HG02973 (cell line): Measurements from ENCODE around the gene INO80D.
"Not testable (repeated sequence)": the region's sequence is repeated elsewhere in the genome, so short reads cannot be mapped to it uniquely, and the experiment has no call there.

Experiments used
- ATAC-seq: cut with Tn5 transposase; IDR thresholded peaks from one replicate; pipeline ENCODE4 v1.9.1; 2021; ENCODE audit warnings: moderate library complexity; ENCODE audit not compliant: unreplicated experiment

The INO80D gene

GRCh38 chr2:205986334-205986733, 99.6 kb downstream of the INO80D start:
- not testable (repeated sequence) for ATAC-seq

- no peak for ATAC-seq
Observed at GRCh38 chr2:205984381-205984780, 101.6 kb downstream of the INO80D start.

- no peak for ATAC-seq
Observed at GRCh38 chr2:205982776-205983327, 103.1 kb downstream of the INO80D start.

- not testable (repeated sequence) for ATAC-seq
Observed at GRCh38 chr2:205978728-205979127, 107.2 kb downstream of the INO80D start.

GRCh38 chr2:205977699-205978098, 108.3 kb downstream of the INO80D start:
- not testable (repeated sequence) for ATAC-seq

GRCh38 chr2:205976934-205977659, 108.9 kb downstream of the INO80D start:
- not testable (repeated sequence) for ATAC-seq

GRCh38 chr2:205976120-205976814, 109.7 kb downstream of the INO80D start:
- no peak for ATAC-seq

- ATAC-seq, result no peak
Observed at GRCh38 chr2:205975082-205975949, 110.7 kb downstream of the INO80D start.

GRCh38 chr2:205972113-205972512, 113.9 kb downstream of the INO80D start:
- ATAC-seq, result no peak

- ATAC-seq, result no peak
Observed at GRCh38 chr2:205970348-205970747, 115.6 kb downstream of the INO80D start.

GRCh38 chr2:205969584-205969983, 116.4 kb downstream of the INO80D start:
- ATAC-seq, result no peak

- ATAC-seq, result no peak
Observed at GRCh38 chr2:205967391-205968075, 118.4 kb downstream of the INO80D start.

- ATAC-seq, result no peak
Observed at GRCh38 chr2:205965707-205966106, 120.3 kb downstream of the INO80D start.

GRCh38 chr2:205964111-205964761, 121.7 kb downstream of the INO80D start:
- no peak for ATAC-seq

GRCh38 chr2:205959521-205959920, 126.5 kb downstream of the INO80D start:
- ATAC-seq, result no peak

- no peak for ATAC-seq
Observed at GRCh38 chr2:205957452-205958154, 128.4 kb downstream of the INO80D start.

- ATAC-seq, result no peak
Observed at GRCh38 chr2:205954707-205955106, 131.3 kb downstream of the INO80D start.

GRCh38 chr2:205952282-205952681, 133.7 kb downstream of the INO80D start:
- ATAC-seq, result no peak

- no peak for ATAC-seq
Observed at GRCh38 chr2:205948883-205949282, 137.1 kb downstream of the INO80D start.

GRCh38 chr2:205948496-205948837, 137.5 kb downstream of the INO80D start:
- ATAC-seq, result no peak
